Omental fat pad (tissue), 4 donors: ENCODE data around the gene PIP5K1B. TPM values are rescaled to one million over a fixed set of nuclear protein-coding genes. Genes with fewer than 3 reads are reported as not detected.

ENCODE experiments used
- ATAC-seq: fragments of 150-250 bp; one replicate; pipeline ENCODE4 v1.9.1; 2016; ENCODE audit warnings: mild to moderate bottlenecking, moderate library complexity; ENCODE audit not compliant: low FRiP score
- DNase-seq: peaks from one replicate; pipeline ENCODE4 v3.0.0-alpha.2; 2019; ENCODE audit warnings: low spot score
- CTCF ChIP-seq, 3 donors: fragments of 450-650 bp; IDR thresholded peaks; one replicate each; pipeline ENCODE4 v1.5.1; 2016 to 2017; ENCODE audit warnings: antibody characterized with exemption in 3 of 3, mild to moderate bottlenecking in 3 of 3, moderate library complexity in 2 of 3
- total RNA-seq, 4 donors: library from RNA; depleted of rRNA; stranded (reverse); fragments of >200 nt; gene quantifications; one replicate each; pipeline ENCODE4 v1.1.0, GENCODE V29; 2016

Gene PIP5K1B
- total RNA-seq, 4 donors from 2014 or later, result 1.9 to 14.3 (median 3.2) TPM

- DNase-seq (no peak), ATAC-seq (no peak)
- no peak for TF ChIP-seq CTCF (IDR thresholded peaks at IDR 0.05)
These were observed 100.2 kb downstream of the PIP5K1B start for GRCh38 chr9:68804911-68805889.

GRCh38 chr9:68805890-68806517 is 101.0 kb downstream of the PIP5K1B start:
- DNase-seq, result no peak
- ATAC-seq, result no peak
- no peak for TF ChIP-seq CTCF (IDR thresholded peaks at IDR 0.05)

- DNase-seq (no peak), ATAC-seq (no peak)
- TF ChIP-seq CTCF (IDR thresholded peaks at IDR 0.05), result no peak
These were observed 103.4 kb downstream of the PIP5K1B start for GRCh38 chr9:68808338-68808890.

- DNase-seq, result no peak
- ATAC-seq, result no peak
- no peak for TF ChIP-seq CTCF (IDR thresholded peaks at IDR 0.05)
These were observed 112.2 kb downstream of the PIP5K1B start for GRCh38 chr9:68817079-68817875.

- ATAC-seq, result no peak
- DNase-seq, result no peak
These were observed 114.0 kb downstream of the PIP5K1B start for GRCh38 chr9:68819065-68819464.

More at GRCh38 chr9:68819065-68819464, 114.0 kb downstream of the PIP5K1B start:
- TF ChIP-seq CTCF (IDR thresholded peaks at IDR 0.05), result no peak
